CD14-positive monocyte (primary cell): ENCODE data around the gene CSMD2. TPM values are rescaled to one million over a fixed set of nuclear protein-coding genes. Genes with fewer than 3 reads are reported as not detected.

Source experiments
- DNase-seq, 3 donors: peaks; one replicate each; pipeline ENCODE4 v3.0.0-alpha.2; 2011 to 2022
- H2AFZ ChIP-seq: 2 replicates; pipeline ENCODE4 v1.6.0; 2012; ENCODE audit warnings: mild to moderate bottlenecking, low read depth, low read length, inconsistent platforms; ENCODE audit not compliant: insufficient read depth, poor library complexity, severe bottlenecking
- H3K27ac ChIP-seq, 2 donors: 1 replicate in 1 of 2; 2 replicates in 1 of 2; pipeline ENCODE4 v1.5.1; 2012 to 2013; ENCODE audit warnings: low read length in 2 of 2, control low read depth in 1 of 2, inconsistent platforms in 1 of 2, low read depth in 1 of 2, mild to moderate bottlenecking in 1 of 2
- H3K27me3 ChIP-seq, 2 donors: one replicate each; pipeline versions ENCODE4 v1.6.0 to v1.6.1; 2011 to 2013; ENCODE audit warnings: low read length in 2 of 2; ENCODE audit not compliant: control insufficient read depth in 2 of 2, insufficient read depth in 2 of 2
- H3K36me3 ChIP-seq, 2 donors: replicated peaks in 1 of 2; 1 replicate in 1 of 2; 2 replicates in 1 of 2; pipeline versions ENCODE4 v1.5.1 to v1.6.1; 2012 to 2013; ENCODE audit warnings: low read length in 2 of 2, control low read depth in 1 of 2, inconsistent platforms in 1 of 2, mild to moderate bottlenecking in 1 of 2; ENCODE audit not compliant: insufficient read depth in 2 of 2, control insufficient read depth in 1 of 2
- H3K4me1 ChIP-seq, 2 donors: 1 replicate in 1 of 2; 2 replicates in 1 of 2; pipeline versions ENCODE4 v1.5.1 to v1.6.1; 2012 to 2013; ENCODE audit warnings: low read length in 2 of 2, control low read depth in 1 of 2, inconsistent platforms in 1 of 2, mild to moderate bottlenecking in 1 of 2, moderate library complexity in 1 of 2; ENCODE audit not compliant: insufficient read depth in 2 of 2, control insufficient read depth in 1 of 2
- H3K4me2 ChIP-seq: replicated peaks from 2 replicates; pipeline ENCODE3; 2012; ENCODE audit warnings: low read length, moderate library complexity, mild to moderate bottlenecking; ENCODE audit not compliant: poor library complexity, severe bottlenecking; ENCODE audit errors: extremely low read depth
- H3K4me3 ChIP-seq, 3 experiments: fragments of 200-600 bp in 1 of 3; sonication (generic) in 1 of 3; replicated peaks in 1 of 3; 1 replicate in 2 of 3; 2 replicates in 1 of 3; pipeline ENCODE4 v1.5.1; 2011 to 2013; ENCODE audit warnings: low read length in 3 of 3, mild to moderate bottlenecking in 3 of 3, control low read depth in 2 of 3, low read depth in 2 of 3, inconsistent platforms in 1 of 3, moderate library complexity in 1 of 3
- H3K79me2 ChIP-seq: 2 replicates; pipeline ENCODE4 v1.6.0; 2012; ENCODE audit warnings: mild to moderate bottlenecking, control low read depth, inconsistent platforms, low read length, moderate library complexity; ENCODE audit not compliant: insufficient read depth
- H3K9ac ChIP-seq: 2 replicates; pipeline ENCODE4 v1.6.0; 2017; ENCODE audit warnings: low read length, mild to moderate bottlenecking; ENCODE audit not compliant: insufficient read depth, poor library complexity, severe bottlenecking
- H3K9me3 ChIP-seq, 2 donors: replicated peaks in 1 of 2; 1 replicate in 1 of 2; 2 replicates in 1 of 2; pipeline versions ENCODE4 v1.5.1 to v1.6.1; 2012 to 2013; ENCODE audit warnings: low read length in 2 of 2, control low read depth in 1 of 2; ENCODE audit not compliant: control insufficient read depth in 1 of 2, insufficient read depth in 1 of 2
- H4K20me1 ChIP-seq: 2 replicates; pipeline ENCODE4 v1.6.0; 2012; ENCODE audit warnings: mild to moderate bottlenecking, low read length, control low read depth, moderate library complexity; ENCODE audit not compliant: insufficient read depth
- H3K27ac Mint-ChIP-seq, 7 donors: one replicate each; pipeline ENCODE4 v1.8.0; 2020; ENCODE audit warnings: mild to moderate bottlenecking in 7 of 7, mixed read lengths in 7 of 7, moderate library complexity in 6 of 7, inconsistent platforms in 2 of 7
- H3K27me3 Mint-ChIP-seq, 3 donors: one replicate each; pipeline ENCODE4 v1.8.0; 2021 to 2022; ENCODE audit warnings: low read depth in 3 of 3, mild to moderate bottlenecking in 3 of 3, mixed read lengths in 3 of 3, moderate library complexity in 3 of 3, inconsistent platforms in 1 of 3
- H3K36me3 Mint-ChIP-seq, 2 donors: one replicate each; pipeline ENCODE4 v1.8.0; 2020; ENCODE audit warnings: mixed read lengths in 2 of 2, inconsistent platforms in 1 of 2, mild to moderate bottlenecking in 1 of 2
- H3K4me1 Mint-ChIP-seq: one replicate; pipeline ENCODE4 v1.8.0; 2020; ENCODE audit warnings: mild to moderate bottlenecking, mixed read lengths
- H3K4me3 Mint-ChIP-seq, 2 donors: one replicate each; pipeline ENCODE4 v1.8.0; 2020; ENCODE audit warnings: mild to moderate bottlenecking in 2 of 2, mixed read lengths in 2 of 2, moderate library complexity in 1 of 2
- H3K9me3 Mint-ChIP-seq, 7 donors: one replicate each; pipeline ENCODE4 v1.8.0; 2020 to 2022; ENCODE audit warnings: mixed read lengths in 7 of 7, mild to moderate bottlenecking in 6 of 7, moderate library complexity in 6 of 7, inconsistent platforms in 2 of 7
- CTCF ChIP-seq: fragments of 200-600 bp; IDR thresholded peaks from one replicate; pipeline ENCODE4 v1.8.0; 2022; ENCODE audit warnings: antibody characterized with exemption, mild to moderate bottlenecking
- WGBS: methylation state at CpG from one replicate; pipeline ENCODE4 v1.1.5; 2013; ENCODE audit warnings: missing lambda C conversion rate; ENCODE audit not compliant: insufficient coverage; 5-methylcytosine and 5-hydroxymethylcytosine counted together
- intact Hi-C, 2 donors: fragments of 100-400 bp; cut with micrococcal nuclease; formaldehyde crosslinking; loops; one replicate each; pipeline versions ENCODE4 v1.15.0 to v1.15.1; 2023
- polyA plus RNA-seq, 3 donors: library from polyadenylated mRNA; depleted of rRNA in 1 of 3; unstranded in 2 of 3; stranded (reverse) in 1 of 3; fragments of 300-500 nt in 2 of 3; fragments of >200 nt in 1 of 3; fragmentation: Illumina TruSeq in 2 of 3; gene quantifications; 1 replicate in 2 of 3; 2 replicates in 1 of 3; pipeline ENCODE4 v1.2.3, GENCODE V29; 2012 to 2021

Gene CSMD2
- polyA plus RNA-seq, 3 donors = 0.04 TPM; not detected in 2

GRCh38 chr1:33656467-33657005 lies 508.5 kb downstream of the CSMD2 start:
- Histone ChIP-seq H3K27ac (no peak overlapping the region), H3K36me3 (no peaks in the 10 kb centered on the region), H3K79me2 (no peaks in the 10 kb centered on the region), H3K4me2 (no peak overlapping the region), H3K9me3 (no peaks in the 10 kb centered on the region), H3K4me1 (peaks cover 7 to 11% of the 10 kb centered on the region in 2 donors), H4K20me1 (no peaks in the 10 kb centered on the region), H2AFZ (no peak overlapping the region), H3K27me3 (no peaks in the 10 kb centered on the region), H3K9ac (no peak overlapping the region), H3K4me3 (no peak overlapping the region)
- DNase-seq = no peak
- Mint-ChIP-seq H3K27ac (no peak overlapping the region), H3K4me1 (peaks cover 12% of the 10 kb centered on the region), H3K27me3 (peaks cover 2 to 7% (median 6%) of the 10 kb centered on the region in 3 donors), H3K9me3 (no peaks in the 10 kb centered on the region), H3K36me3 (no peaks in the 10 kb centered on the region), H3K4me3 (peak overlapping the region in 1 of 2 donors; percentile 16)
- intact Hi-C loops = no loop called here
- 60% methylated on average over 1 of the region's 3 CpGs for WGBS
- TF ChIP-seq CTCF = no peak

GRCh38 chr1:33655496-33655895 lies 509.5 kb downstream of the CSMD2 start:
- H3K36me3 Mint-ChIP-seq = no peaks in the 10 kb centered on the region
- H3K27me3 Mint-ChIP-seq = peaks cover 2 to 5% (median 5%) of the 10 kb centered on the region in 3 donors
- H3K9ac ChIP-seq = no peak overlapping the region
- H3K27ac Mint-ChIP-seq = no peak overlapping the region
- no peaks in the 10 kb centered on the region for H3K9me3 ChIP-seq
- H3K4me1 Mint-ChIP-seq = peaks cover 12% of the 10 kb centered on the region
- H3K9me3 Mint-ChIP-seq = no peaks in the 10 kb centered on the region
- no peak overlapping the region for H2AFZ ChIP-seq
- no peak overlapping the region for H3K4me3 Mint-ChIP-seq
- no peaks in the 10 kb centered on the region for H4K20me1 ChIP-seq
- no peaks in the 10 kb centered on the region for H3K79me2 ChIP-seq
- peaks cover 7 to 11% of the 10 kb centered on the region in 2 donors for H3K4me1 ChIP-seq
- no peaks in the 10 kb centered on the region for H3K27me3 ChIP-seq
- no peak for DNase-seq
- 93% methylated on average over 3 of the region's 7 CpGs for WGBS
- no peak overlapping the region for H3K27ac ChIP-seq
- H3K4me3 ChIP-seq = no peak overlapping the region
- H3K36me3 ChIP-seq = no peaks in the 10 kb centered on the region
- no peak overlapping the region for H3K4me2 ChIP-seq
- no peak for TF ChIP-seq CTCF
- intact Hi-C loops = no loop called here
